Right ventricle myocardium superior (tissue), 1 donor: ENCODE measurements around the gene EBI3. TPM values are rescaled to one million over a fixed set of nuclear protein-coding genes. Genes with fewer than 3 reads are reported as not detected.
A peak's percentile ranks its signal among the peaks of the same experiment; 100 is the strongest.
"Not testable (repeated sequence)": the region's sequence is repeated elsewhere in the genome, so short reads cannot be mapped to it uniquely, and the experiment has no call there.

ENCODE experiments used
- ATAC-seq: fragments of 200-7000 bp; cut with Tn5 transposase; one replicate; pipeline ENCODE4 v1.9.1; 2020; ENCODE audit warnings: mild to moderate bottlenecking; ENCODE audit not compliant: poor library complexity
- DNase-seq: peaks from one replicate; pipeline ENCODE4 v3.0.0-alpha.2; 2020
- intact Hi-C: fragments of 100-400 bp; cut with DNase I; formaldehyde crosslinking; loops from one replicate; pipeline ENCODE4 v1.11.2; 2022
- long read RNA-seq: library from polyadenylated mRNA; unstranded; transcript quantifications from one replicate; pipeline ENCODE4 v2.0.0, GENCODE V29; 2021
- total RNA-seq: library from RNA; stranded (reverse); fragmentation: NEBNext Ultra II Directional; extraction: Animal tissue kit (Norgen Biotek cat#: 25700); gene quantifications from one replicate; pipeline ENCODE4 v1.2.1, GENCODE V29; 2021
- donor health status: DM: no; HTN: yes; CAD: no; lungs with severe emphysema.

The EBI3 gene
- total RNA-seq = 0.51 TPM
- long read RNA-seq = 0 reads

GRCh38 chr19:4229179-4229931 lies at the start of gene EBI3:
EBI3 (plus strand) TSS chr19:4229523; CDS start chr19:4229551, 28 bp downstream.
- intact Hi-C loops = no loop called here
- DNase-seq (peak; percentile 47), ATAC-seq (peak; percentile 55)

DNA sequence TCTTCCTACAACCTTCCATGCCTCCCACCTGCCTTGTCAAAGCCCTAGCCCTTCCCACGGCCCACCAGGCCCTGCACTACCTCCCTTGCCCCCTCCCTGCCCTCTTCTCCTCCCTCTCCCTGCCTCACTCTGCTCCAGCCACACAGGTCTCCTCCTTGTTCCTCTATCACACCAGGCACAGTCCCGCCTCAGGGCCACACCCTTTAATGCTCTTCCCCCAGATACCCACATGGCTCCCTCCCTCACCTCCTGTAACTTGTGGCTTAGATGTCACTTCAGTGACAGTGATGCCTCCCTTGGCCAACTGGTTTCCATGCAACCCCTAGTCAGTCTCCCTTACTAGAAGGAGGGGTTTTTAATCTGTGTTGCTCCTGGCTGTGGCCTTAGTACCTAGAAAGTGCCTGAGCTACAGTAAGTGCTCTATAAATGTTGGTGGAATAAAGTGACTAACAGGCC lies 48.2 kb upstream of the EBI3 start:
- no peak for ATAC-seq
- DNase-seq = no peak
- intact Hi-C loops = loop anchor here (10.0 kb wide), 1 partner anchor 176 kb away; the partner anchor contains the start of gene PIAS4

GRCh38 chr19:4182084-4182810 lies 47.1 kb upstream of the EBI3 start, which contains the start of the genes ANKRD24 and SIRT6:
ANKRD24 (plus strand) TSS chr19:4182689; CDS start chr19:4186426, 3,737 bp downstream.
SIRT6 (minus strand) TSS chr19:4182563; CDS start chr19:4182539, 24 bp downstream.
- ATAC-seq (peak; percentile 98), DNase-seq (peak; percentile 97)
- intact Hi-C loops = loop anchor here (10.0 kb wide), 1 partner anchor 177 kb away; the partner anchor contains the start of gene PIAS4

- DNase-seq (no peak), ATAC-seq (no peak)
- intact Hi-C loops = loop anchor here (10.0 kb wide), 1 partner anchor 179 kb away; the partner anchor contains the start of gene PIAS4
Observed at GRCh38 chr19:4183967-4184717, 45.2 kb upstream of the EBI3 start.

DNA sequence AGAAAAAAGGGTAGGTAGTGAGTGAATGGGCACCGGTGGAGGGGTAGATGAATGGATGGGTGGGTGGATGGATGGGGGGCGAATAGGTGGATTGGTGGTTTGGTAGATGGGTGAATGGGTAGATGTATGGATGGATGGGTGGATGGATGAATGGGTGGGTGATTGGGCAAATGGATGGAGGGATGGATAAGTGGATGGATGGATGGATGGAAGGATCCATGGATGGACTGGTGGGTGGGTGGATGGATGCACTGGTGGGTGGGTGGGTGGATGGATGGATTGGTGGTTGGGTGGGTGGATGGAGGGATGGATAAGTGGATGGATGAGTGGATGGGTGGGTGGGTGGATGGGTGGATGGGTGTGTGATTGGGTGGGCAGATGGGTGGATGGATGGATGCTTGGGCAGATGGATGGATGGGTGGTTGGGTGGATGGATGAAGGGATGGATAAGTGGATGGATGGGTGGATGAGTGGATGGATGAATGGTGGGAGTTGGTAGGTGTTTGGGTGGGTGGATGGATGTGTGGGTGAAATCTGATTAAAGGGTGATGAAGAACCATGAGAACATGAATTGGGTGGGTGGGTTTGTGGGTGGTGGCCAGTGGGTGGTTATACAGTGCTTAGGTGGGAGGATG lies 44.5 kb upstream of the EBI3 start:
- no peak for DNase-seq
- no peak for ATAC-seq
- intact Hi-C loops = loop anchor here (10.0 kb wide), 1 partner anchor 180 kb away; the partner anchor contains the start of gene PIAS4

DNA sequence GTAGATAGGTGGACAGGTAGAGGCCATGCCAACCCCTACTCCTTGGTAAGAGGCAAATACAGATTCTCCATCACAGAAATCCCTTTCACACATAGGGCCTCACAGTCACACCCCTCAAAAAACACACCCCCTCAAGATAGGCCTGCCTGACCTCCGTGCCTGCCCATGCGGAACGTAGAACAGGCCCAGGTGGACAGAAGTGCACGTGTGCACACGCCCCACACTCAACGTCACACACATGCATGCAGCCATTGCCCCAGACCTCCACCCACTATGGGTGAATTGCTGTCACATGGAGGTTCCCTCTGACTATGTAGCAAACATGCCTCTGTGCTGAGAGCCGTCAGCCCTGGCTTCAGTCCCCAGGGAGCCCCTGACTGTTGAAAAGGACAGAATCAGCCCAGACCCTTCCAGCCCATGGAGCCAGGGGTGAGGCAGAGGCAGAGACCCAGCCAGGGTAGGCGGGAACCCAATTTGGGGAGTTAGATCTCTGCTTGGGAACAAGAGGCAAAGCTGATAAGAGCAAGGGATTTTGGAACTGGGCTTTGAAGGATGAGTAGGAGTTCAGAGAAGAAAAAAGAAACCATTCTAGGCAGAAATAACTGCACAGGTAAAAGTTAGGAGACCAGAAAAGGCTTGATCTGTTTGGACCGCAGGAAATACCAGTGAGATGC lies 43.8 kb upstream of the EBI3 start:
- DNase-seq (no peak), ATAC-seq (no peak)
- intact Hi-C loops = loop anchor here (10.0 kb wide), 1 partner anchor 181 kb away; the partner anchor contains the start of gene PIAS4

DNA sequence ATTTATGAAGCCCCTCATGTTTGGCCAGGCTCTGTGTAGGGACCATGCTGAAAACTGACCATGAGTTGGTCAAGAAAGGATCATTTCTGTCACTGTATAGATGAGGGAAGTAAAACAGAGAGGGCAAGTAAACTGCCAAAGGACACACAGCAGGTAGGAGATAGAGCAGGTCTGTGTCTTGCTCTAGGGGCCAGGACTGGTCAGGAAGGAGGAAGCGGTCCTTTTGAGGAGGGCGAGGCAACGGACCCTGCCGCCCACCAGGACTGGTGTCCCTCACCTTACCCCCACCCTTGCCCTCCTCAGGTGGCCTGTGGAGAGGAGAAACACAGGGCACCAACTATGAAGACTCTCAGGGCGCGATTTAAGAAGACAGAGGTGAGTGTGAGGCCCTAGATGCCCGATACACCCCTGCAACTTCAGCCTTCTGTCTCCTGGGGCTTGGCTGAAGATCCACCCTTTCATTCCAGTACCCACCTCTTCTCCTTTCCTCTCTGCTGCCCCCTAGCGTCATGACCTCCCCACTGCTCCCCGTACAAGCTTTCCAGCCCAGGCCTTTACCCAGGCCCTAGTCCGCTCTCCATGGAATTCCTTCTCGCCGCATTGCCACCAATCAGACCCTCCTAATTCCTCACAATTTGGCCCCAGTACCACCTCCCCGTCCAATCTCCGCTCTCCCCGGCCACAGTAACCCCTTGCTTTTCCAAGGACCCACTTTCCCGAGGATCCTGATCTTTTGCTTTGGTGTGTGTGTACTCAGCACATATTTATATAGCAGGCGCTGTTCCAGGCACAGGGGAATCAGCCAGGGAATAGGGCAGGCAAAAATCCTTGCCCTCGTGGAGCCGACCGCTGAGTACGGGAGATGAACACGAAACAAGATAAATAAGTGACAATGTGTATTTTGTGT lies 43.0 kb upstream of the EBI3 start:
- peak; percentile 76 for DNase-seq
- ATAC-seq = peak; percentile 64
- intact Hi-C loops = loop anchor here (10.0 kb wide), 1 partner anchor 182 kb away; the partner anchor contains the start of gene PIAS4

DNA sequence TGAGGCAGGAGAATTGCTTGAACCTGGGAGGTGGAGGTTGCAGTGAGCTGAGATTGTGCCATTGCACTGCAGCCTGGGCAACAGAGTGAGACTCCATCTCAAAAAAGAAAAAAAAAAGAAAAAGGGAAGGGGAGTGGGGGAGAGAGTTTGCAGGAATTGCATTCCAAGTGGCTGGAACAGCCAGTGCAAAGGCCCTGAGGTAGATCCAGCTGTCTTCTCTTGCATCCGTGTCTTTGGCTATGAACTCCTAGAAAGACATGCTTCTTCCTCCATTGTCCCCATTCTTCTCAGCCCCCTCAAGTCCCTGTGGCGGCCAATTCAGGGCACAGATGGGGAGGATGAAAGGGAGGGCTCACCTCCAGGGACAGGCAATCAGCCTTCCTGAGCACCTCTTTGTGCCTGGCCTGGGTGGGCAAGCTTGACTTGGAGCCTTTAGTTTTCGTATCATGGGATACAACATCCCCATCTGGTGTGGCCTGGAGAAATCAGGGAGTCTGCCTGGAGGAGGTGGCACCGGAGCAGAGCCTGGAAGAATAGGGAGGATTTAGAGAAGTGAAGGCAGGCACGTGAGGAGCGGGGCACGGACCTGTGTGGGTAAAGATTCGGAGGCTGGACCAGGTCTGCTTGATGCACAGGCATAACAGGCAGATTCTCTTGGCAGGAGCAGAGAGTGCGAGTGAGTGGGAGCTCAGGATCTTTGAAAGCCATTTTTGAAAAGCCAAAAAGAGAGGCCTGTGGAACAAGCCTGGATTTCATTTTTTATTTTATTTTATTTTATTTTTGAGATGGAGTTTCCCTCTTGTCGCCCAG lies 41.8 kb upstream of the EBI3 start:
- ATAC-seq (no peak), DNase-seq (no peak)
- intact Hi-C loops = loop anchor here (10.0 kb wide), 1 partner anchor 183 kb away; the partner anchor contains the start of gene PIAS4

- intact Hi-C loops = loop anchor here (10.0 kb wide), 1 partner anchor 185 kb away; the partner anchor contains the start of gene PIAS4
- DNase-seq (no peak), ATAC-seq (no peak)
Observed at GRCh38 chr19:4189641-4190040, 39.7 kb upstream of the EBI3 start.

GRCh38 chr19:4192537-4192936 lies 36.8 kb upstream of the EBI3 start:
- ATAC-seq, intact Hi-C loops, DNase-seq: not testable (repeated sequence)

- no peak for ATAC-seq
- intact Hi-C loops = no loop called here
- no peak for DNase-seq
Observed at GRCh38 chr19:4194353-4194752, 35.0 kb upstream of the EBI3 start.

DNA sequence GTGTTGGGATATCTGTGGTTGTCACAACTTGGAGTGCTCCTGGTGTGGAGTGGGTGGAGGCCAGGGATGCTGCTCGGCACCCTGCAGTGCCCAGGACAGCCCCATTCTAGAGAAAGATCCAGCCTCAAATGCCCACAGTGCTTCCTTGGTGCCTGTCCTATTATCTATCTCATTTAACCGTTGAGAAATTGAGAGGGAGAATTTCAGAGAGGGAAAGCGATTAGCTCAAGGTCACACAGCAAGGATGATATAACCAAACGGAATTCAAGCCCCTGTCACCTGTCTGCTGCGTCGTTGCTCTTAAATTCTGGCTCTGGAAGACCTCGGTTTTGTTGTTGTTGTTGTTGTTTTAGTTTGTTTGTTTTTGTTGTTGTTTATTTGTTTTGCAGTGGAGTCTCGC lies 33.3 kb upstream of the EBI3 start:
- intact Hi-C loops = no loop called here
- ATAC-seq (no peak), DNase-seq (no peak)

DNA sequence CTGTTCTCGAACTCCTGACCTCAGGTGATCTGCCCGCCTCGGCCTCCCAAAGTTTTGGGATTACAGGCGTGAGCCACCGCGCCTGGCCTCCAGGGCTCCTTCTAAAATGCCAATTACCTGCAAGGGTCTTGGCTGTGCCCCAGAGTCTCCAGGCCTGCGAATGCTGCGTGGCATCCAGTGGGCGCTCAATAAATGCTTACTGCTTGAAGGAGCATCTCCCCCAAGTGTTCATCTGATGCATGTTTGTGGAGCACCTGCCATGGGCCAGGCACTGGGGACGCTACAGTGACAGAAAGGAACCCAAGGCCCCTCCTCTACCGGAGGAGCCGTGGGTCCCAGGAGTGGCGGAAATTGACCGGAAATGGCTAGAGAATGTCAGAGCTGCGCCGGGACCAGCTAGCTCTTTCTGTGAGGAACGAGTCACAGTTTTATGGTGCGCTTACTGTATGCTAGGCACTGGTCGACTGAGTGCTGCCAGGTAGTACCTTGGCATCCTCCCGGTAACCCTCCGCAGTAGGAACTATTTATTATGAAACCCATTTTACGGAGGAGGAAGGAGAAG lies 32.7 kb upstream of the EBI3 start:
- no peak for ATAC-seq

DNA sequence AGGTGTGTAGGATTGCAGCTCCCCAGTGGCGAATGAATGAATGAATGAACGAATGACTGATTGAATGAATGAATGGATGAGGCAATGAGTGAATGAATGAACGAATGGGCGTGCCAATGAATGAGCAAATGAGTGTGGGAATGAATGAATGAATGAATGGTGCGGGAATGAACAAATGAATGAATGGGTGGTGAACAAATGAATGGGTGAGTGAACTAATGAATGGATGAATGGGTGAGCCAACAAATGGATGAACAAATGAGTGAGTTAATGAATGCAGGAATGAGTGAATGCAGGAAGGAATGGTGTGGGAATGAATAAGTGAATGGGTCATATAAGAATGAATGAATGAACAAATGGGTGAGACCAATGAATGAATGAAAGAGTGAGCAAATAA lies 32.1 kb upstream of the EBI3 start:
- ATAC-seq = no peak
- DNase-seq = no peak
- intact Hi-C loops = no loop called here

More for the DNA sequence above, 32.7 kb upstream of the EBI3 start:
- DNase-seq = no peak
- intact Hi-C loops = no loop called here
